ENCODE measurements around the gene TMEM134.
"Not testable (repeated sequence)": the region's sequence is repeated elsewhere in the genome, so short reads cannot be mapped to it uniquely, and the experiment has no call there.

Gene TMEM134

DNA sequence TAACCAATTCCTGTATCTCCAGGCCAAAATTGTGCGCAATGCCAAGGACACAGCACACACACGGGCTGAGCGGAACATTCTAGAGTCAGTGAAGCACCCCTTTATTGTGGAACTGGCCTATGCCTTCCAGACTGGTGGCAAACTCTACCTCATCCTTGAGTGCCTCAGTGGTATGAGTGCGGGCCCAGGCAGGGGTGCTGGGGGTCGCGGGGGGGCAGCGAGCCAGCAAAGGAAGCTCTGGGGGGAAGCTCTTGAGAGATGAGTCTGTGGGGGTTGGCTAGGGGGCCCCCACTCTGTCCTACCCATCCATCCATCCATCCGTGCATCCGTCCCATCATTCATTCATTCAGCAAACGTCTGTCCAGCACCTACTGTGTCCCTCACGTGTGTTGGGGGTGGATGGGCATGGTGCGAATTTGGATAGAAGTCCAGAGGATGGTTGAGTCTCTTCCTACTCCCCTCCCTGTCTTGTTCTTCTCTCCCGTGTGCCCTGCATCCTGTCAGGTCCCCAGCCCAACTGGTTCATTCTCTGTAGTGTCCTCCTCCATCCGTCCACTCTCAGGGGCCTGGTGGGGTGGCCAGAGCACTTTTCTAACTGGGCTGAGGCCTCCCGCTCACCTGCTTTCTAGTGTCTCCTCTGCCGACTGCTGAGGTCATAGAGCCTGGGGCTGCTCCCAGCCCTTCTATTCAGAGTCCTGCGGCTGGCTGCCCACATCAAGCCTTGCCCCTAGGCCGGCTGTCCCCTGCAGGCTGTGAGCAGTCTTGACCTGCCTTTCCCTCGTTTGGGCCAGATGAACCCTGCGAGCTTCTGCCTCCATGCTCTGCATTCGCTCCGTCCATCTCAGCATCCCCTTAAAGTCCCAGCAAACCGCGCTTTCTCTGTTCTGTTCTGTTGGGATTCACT is 37.5 kb downstream of the TMEM134 start:
- no peak for DNase-seq
- intact Hi-C loops (cut with DNase I): loop anchor here (5.0 kb wide), 1 partner anchor 41 kb away; no protein-coding TSS in a partner anchor

- intact Hi-C loops (cut with DNase I): loop anchor here (2.0 to 5.0 kb wide), 2 partner anchors 39 to 43 kb away; partner anchors contain the start of gene RAD9A
- DNase-seq: no peak
Observed at GRCh38 chr11:67429722-67430121, 39.3 kb downstream of the TMEM134 start.

GRCh38 chr11:67429038-67429668 is 39.9 kb downstream of the TMEM134 start:
- intact Hi-C loops (cut with DNase I): loop anchor here (2.0 kb wide), 1 partner anchor 38 kb away; the partner anchor contains the start of gene RAD9A
- no peak for DNase-seq

- intact Hi-C loops (cut with DNase I): loop anchor here (2.0 kb wide), 1 partner anchor 38 kb away; the partner anchor contains the start of gene RAD9A
- DNase-seq: peak; percentile 98 to 100 (median 99)
Observed at GRCh38 chr11:67428052-67429001, 40.7 kb downstream of the TMEM134 start, which contains the start of gene RPS6KB2. Gene RPS6KB2, plus strand, starts transcription at chr11:67428494. Its CDS starts 52 bp downstream, at chr11:67428546.

GRCh38 chr11:67427364-67427859 is 41.6 kb downstream of the TMEM134 start:
- intact Hi-C loops (cut with DNase I); DNase-seq: not testable (repeated sequence)

DNA sequence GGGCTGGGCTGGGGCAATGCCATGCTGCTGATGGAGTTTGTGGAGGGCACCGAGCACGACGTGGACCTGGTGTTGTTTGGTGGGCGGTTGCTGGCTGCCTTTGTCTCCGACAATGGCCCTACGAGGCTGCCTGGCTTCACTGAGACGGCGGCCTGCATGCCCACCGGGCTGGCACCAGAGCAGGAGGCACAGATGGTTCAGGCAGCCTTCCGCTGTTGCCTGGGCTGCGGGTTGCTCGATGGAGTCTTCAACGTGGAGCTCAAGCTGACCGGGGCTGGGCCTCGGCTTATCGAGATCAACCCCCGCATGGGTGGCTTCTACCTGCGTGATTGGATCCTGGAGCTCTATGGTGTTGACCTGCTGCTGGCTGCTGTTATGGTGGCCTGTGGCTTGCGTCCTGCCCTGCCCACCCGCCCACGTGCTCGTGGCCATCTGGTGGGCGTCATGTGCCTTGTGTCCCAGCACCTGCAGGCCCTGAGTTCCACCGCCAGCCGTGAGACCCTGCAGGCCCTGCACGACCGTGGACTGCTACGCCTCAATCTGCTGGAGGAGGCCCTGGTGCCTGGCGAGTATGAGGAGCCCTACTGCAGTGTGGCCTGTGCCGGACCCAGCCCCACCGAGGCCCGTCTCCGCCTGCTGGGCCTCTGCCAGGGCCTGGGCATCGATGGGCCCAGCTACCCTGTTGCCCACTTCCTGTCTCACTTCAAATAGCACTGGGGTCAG is 45.0 kb downstream of the TMEM134 start:
- intact Hi-C loops (cut with DNase I): no loop called here
- no peak for DNase-seq

DNA sequence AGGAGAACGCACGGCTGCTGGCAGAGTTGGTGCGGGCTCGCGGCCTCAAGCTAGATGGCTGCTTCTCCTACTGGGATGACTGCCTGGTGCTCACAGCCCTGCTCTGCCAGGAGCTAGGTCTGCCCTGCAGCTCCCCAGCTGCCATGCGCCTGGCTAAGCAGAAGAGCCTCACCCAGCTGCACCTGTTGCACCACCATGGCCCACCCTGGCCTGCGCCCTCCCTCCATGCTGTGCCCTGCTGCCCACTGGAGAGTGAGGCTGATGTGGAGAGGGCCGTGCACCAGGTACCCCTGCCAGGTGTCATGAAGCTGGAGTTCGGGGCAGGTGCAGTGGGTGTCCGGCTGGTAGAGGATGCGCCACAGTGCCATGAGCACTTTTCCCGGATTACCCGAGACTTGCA is 45.6 kb downstream of the TMEM134 start:
- intact Hi-C loops (cut with DNase I): no loop called here
- no peak for DNase-seq

DNA sequence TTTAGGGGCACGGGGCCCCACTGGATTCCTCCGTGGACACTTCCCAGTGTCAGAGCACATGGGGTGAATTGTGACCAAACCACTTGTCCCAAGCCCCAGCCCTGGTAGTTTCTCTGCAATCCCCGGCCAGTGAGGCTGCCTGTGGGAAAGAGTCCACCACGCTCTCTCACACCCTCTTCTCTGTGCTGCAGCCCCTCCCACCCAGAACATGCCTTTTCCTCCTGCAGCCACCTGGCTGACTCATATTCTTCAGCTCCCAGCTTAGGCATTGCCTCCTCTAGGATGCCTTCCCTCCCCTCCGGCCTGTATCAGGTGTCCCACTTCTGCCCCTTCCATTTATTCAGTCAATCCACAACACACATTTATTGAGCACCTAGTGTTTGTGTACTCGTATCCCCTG is 46.2 kb downstream of the TMEM134 start:
- DNase-seq: no peak
- intact Hi-C loops (cut with DNase I): no loop called here

- intact Hi-C loops (cut with DNase I): no loop called here
Observed at GRCh38 chr11:67421430-67422031, 47.5 kb downstream of the TMEM134 start.

DNA sequence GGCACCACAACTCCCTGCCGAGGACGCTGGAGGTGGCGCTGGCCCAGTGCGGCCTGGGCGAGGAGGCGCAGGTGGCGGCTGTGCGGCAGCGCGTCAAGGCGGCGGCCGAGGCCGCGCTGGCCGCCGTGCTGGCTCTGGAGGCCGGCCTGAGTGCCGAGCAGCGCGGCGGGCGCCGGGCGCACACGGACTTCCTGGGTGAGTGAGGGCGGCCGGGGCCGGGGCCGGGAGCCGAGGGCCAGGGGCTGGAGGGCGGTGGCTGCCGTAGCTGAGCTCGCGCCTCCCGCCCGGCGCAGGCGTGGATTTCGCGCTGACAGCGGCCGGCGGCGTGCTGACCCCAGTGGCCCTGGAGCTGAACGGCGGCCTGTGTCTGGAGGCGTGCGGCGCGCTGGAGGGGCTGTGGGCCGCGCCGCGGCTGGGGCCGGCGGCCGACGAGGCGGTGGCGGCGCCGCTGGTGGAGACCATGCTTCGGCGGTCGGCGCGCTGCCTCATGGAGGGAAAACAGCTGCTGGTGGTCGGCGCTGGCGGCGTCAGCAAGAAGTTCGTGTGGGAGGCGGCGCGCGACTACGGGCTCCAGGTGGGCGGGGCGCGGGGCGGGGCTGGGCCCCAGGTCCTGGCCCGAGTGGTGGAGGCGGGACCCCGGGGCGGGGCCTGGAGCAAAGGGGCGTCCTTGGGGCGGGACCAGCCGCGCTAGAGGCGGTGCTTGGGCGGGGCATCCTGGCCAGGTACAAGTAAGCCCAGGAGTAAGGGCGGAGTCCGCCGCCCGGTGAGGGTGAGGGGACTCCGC is 48.2 kb downstream of the TMEM134 start:
- intact Hi-C loops (cut with DNase I): no loop called here
- peak; percentile 84 to 99 (median 96) for DNase-seq

More at GRCh38 chr11:67421430-67422031, 47.5 kb downstream of the TMEM134 start:
- no peak for DNase-seq

DNA sequence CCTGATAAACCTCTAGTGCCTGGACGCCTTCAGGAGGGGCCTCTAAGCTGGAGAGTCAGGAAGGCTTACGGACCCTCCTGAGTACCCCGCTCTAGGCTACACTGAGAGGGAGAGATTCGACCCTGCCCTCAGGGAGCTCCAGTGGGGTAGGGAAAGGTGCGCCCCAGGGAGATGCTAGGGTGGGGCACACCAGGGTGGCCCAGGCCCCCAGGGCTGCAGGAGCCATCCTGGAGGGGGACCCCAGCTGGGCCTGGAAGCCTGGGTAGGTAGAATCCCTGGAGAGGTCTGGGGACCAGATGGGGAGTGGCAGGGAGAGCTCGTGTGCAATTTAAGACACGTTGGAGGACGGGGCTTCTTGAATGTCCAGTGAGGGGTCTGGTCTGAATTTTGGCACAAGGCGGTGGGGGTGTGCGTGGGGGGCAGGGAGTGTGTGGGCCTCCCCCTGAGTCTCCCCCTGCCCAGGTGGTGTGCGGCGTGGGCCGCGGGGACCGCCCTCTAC is 48.9 kb downstream of the TMEM134 start:
- intact Hi-C loops (cut with DNase I): no loop called here
- peak in 1 of 10 donors; percentile 79 for DNase-seq

GRCh38 chr11:67419325-67420049 is 49.6 kb downstream of the TMEM134 start:
- intact Hi-C loops (cut with DNase I): no loop called here
- DNase-seq: peak in 1 of 10 donors; percentile 81

DNA sequence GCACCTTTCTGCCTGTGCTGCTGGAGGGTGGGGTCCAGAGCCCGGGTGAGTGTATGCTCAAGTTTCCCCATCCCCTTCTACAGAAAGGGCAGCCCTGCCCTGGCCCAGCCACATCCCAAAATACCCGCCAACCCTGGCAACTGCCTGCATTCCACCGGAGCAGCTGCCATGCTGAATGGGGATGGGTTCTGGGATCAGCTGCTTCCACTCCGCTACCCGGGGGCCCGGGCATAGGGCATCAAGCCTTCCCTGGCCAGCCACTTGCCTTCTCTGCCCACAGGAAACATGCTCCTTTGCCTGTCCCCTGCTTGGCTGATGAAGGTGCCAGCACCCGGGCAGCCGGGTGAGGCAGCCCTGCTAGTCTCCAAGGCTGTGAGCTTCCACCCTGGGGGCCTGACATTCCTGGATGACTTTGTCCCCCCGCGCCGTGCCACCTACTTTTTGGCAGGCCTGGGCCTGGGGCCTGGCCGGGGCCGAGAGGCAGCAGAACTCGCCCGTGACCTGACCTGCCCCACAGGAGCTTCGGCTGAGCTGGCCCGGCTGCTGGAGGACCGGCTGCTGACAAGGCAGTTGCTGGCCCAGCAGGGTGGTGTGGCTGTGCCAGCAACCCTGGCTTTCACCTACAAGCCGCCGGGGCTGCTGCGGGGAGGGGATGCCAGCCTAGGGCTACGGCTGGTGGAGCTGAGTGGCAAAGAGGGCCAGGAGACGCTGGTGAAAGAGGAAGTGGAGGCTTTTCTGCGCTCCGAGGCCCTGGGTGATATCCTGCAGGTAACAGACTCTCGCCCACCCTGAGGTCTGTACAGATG is 50.4 kb downstream of the TMEM134 start:
- peak in 1 of 10 donors; percentile 85 for DNase-seq
- intact Hi-C loops (cut with DNase I): no loop called here

- peak in 1 of 10 donors; percentile 82 for DNase-seq
Observed at GRCh38 chr11:67417425-67417824, 51.6 kb downstream of the TMEM134 start.

GRCh38 chr11:67416416-67417335 is 52.4 kb downstream of the TMEM134 start:
- intact Hi-C loops (cut with DNase I): no loop called here
- DNase-seq: peak in 1 of 10 donors; percentile 85

More at GRCh38 chr11:67417425-67417824, 51.6 kb downstream of the TMEM134 start:
- intact Hi-C loops (cut with DNase I): no loop called here
